Raji (cell line): ENCODE data around the gene LRCH3.

ENCODE experiments used
- POLR2A ChIP-seq: IDR thresholded peaks from 2 replicates; pipeline ENCODE4 v1.6.1; 2011; ENCODE audit warnings: low read depth, low read length, control low read depth; ENCODE audit not compliant: insufficient read depth

Gene LRCH3

DNA sequence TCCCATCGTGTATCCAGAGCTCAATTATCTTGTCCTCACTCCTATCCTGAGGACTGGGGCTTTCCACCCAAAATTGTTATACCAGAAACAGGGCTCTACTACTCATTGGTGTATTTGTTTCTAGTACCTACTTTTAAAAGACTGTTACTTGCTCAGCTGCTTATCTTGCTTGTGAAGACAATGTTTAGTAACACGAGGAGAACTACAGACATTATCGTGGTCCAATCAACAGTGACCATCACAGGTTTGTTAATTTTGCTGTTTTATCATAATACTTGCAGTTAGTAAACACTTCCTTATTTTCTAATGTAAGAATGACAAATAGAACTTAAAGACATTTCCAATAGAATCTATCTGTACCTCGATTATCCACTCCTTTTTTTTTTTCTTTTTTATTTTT is 13.5 kb downstream of the LRCH3 start:
- no peak for TF ChIP-seq POLR2A

GRCh38 chr3:197807969-197808587 is 17.0 kb downstream of the LRCH3 start:
- TF ChIP-seq POLR2A, result no peak

DNA sequence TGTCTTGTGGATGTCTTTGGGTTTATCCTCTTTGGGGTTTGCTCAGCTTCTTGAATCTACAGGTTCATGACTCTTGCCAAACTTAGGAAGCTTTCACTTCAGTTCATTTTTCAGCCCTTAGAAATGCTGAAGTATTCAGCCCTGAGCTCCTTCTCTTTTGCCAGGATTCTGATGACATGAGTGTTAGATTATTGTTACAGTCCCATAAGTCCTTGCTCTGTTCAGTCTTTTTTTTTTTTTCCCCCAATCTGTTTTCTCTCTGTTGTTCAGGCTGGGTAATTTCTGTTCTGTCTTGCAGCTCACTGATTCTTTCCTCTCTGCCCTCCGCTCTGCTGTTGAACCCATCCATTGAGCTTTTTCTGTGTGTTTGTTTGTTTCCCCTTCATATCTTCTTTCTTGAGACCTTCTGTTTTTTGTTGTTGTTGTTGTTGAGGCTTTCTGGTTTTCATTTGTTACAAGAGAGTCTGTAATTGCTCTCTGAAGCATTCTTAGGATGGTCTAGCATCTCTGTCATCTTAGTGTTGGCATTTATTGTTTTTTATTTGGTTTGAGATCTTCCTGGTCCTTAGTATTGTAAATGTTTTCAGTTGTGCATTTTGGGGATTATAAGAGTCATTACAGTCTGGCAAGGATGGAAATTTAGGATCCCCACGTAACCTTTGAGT is 18.4 kb downstream of the LRCH3 start:
- no peak for TF ChIP-seq POLR2A

- no peak for TF ChIP-seq POLR2A
Observed at GRCh38 chr3:197810901-197811300, 19.8 kb downstream of the LRCH3 start.

- no peak for TF ChIP-seq POLR2A
Observed at GRCh38 chr3:197811343-197811742, 20.3 kb downstream of the LRCH3 start.

DNA sequence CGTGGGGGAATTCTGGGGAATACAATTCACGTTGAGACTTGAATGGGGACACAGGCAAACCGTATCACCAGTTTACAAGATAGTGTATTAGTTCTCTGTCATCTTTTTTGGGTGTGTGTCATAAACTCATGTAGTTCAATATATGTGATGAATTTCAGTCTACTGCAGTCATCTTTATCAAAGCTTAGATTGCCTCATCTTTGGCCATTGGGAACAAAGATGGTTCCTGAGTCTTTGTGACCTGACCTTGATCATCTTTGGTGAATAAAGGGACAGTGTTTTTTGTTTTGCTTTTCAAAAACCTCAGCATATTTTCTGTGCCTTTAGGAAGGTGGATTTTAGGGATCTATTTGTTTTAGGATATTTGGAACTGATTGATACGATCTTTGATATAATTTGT is 23.3 kb downstream of the LRCH3 start:
- no peak for TF ChIP-seq POLR2A

GRCh38 chr3:197820550-197821335 is 29.7 kb downstream of the LRCH3 start:
- TF ChIP-seq POLR2A, result no peak

- TF ChIP-seq POLR2A, result no peak
Observed at GRCh38 chr3:197829397-197830045, 38.5 kb downstream of the LRCH3 start.

GRCh38 chr3:197830308-197830966 is 39.4 kb downstream of the LRCH3 start:
- TF ChIP-seq POLR2A, result no peak

GRCh38 chr3:197830967-197831313 is 39.9 kb downstream of the LRCH3 start:
- no peak for TF ChIP-seq POLR2A

DNA sequence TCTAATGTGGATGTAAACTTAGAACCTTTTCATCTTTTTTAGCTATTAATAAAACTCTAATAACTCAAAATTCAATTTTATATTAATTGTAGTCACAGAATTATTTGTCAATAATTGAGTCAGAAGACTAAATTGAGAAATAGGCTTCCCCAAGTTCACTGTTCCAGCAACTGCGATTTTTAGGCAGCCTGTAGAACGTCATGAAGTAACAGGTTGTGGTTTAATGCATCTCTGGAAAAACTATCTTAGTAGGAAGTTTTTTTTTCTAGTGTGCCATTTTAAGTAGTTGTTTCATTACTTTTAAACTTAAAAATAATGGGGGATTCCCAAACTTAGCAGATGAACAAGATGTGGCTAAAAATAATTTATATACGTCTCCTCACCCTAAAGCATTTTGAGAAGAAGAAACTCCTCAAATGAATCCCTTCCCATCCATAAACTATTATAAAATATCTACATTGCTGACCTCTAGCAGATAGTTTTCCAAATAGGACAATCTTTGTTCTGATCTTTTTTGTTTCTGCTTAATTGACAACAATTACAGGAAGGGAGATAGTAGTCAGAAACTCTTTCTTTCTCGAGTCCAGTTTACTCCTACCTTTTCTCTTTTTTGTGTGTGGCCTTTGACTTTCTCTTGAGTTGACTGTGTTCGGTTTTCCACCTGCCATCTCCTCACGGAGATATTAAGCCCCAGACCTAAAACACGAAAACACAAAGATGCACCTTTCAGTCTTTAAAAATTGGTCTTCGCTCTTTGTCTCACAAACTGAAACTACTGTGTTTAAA is 43.1 kb downstream of the LRCH3 start:
- TF ChIP-seq POLR2A, result no peak

- no peak for TF ChIP-seq POLR2A
Observed at GRCh38 chr3:197835509-197835908, 44.5 kb downstream of the LRCH3 start.

GRCh38 chr3:197836244-197836643 is 45.2 kb downstream of the LRCH3 start:
- no peak for TF ChIP-seq POLR2A

- no peak for TF ChIP-seq POLR2A
Observed at GRCh38 chr3:197837282-197837681, 46.2 kb downstream of the LRCH3 start.

DNA sequence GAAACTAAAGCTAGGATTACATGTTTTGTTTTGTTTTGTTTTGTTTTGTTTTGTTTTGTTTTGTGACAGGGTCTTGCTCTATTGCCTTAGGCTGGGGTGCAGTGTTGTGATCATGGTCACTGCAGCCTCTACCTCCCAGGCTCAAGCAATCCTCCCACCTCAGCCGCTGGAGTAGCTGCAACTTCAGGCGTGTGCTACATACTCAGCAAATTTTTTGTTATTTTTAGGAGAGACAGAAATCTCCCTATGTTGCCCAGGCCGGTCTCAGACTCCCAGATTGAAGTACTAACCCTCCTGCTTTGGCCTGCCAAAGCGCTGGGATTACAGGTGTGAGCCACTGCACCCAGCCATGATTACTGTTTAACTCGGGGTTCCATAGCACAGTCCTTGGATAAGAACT is 50.7 kb downstream of the LRCH3 start:
- no peak for TF ChIP-seq POLR2A

- no peak for TF ChIP-seq POLR2A
Observed at GRCh38 chr3:197846491-197846890, 55.4 kb downstream of the LRCH3 start.
